ENCODE measurements around the gene RABGAP1L.
"Not testable (repeated sequence)": the region's sequence is repeated elsewhere in the genome, so short reads cannot be mapped to it uniquely, and the experiment has no call there.

RABGAP1L gene

GRCh38 chr1:174469687-174470086, 310.4 kb downstream of the RABGAP1L start:
- no peak for DNase-seq

GRCh38 chr1:174479281-174479680, 320.0 kb downstream of the RABGAP1L start:
- no peak for DNase-seq

- DNase-seq = no peak
Observed at GRCh38 chr1:174480324-174480723, 321.0 kb downstream of the RABGAP1L start.

DNA sequence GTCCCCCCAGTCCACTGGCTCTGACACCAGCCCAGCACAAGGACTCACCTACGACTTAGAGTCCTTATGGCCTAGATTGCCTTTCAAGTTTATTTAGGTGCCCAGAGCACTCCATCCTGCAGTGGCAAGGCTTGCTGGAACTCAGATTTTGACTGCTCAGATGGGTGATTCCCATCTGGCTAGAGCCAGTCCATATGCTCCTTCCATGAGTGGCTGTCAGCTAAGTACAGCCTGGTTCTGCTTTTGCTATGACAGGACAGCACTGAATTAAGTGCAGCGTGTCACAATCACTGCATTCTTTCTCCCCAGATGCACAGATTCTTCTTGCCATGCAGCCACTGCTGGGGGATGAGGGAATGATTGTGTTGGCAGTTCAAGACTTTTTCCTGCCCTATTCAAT, 332.3 kb downstream of the RABGAP1L start:
- no peak for DNase-seq

DNA sequence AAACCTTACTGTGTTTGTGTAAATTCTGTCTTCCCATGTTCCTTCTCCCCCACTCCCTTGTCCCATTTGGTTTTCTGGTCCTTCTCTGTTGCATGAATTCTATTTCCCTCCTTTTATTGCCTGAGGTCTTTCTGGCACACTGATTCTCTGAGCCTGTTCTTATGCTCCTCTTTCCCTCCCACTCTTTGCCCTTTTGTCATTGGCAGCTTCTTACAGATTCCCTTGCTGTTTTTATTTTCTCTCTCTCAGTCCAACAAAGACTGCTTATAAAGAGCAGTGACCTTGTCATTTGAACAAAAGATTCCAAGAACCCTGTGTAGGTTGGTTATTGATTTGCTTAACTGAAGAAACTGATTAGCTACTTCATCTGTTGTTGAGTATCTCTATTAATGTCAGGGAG, 338.2 kb downstream of the RABGAP1L start:
- no peak for DNase-seq

- not testable (repeated sequence) for DNase-seq
Observed at GRCh38 chr1:174516755-174517154, 357.4 kb downstream of the RABGAP1L start.

GRCh38 chr1:174519844-174520243, 360.5 kb downstream of the RABGAP1L start:
- no peak for DNase-seq

DNA sequence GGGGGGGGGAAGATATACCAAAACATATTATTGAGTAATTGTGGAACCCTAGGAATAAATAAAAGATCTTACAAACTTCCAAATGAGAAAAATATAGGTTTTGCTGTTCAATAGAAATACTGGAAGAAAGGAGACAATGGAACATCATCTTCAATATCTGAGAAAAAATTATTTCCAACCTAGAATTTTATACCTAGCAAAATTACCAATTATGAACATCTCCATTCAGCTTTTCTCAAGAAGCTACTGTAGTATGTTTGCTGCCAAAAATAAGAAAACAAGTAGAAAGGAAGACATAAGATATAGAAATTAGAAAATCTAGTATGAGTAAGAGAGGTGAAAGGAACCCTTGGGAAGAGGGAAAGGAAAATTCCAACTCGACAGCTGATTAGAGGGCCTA, 372.4 kb downstream of the RABGAP1L start:
- no peak for DNase-seq

GRCh38 chr1:174534789-174535188, 375.5 kb downstream of the RABGAP1L start:
- DNase-seq = no peak

GRCh38 chr1:174535207-174535606, 375.9 kb downstream of the RABGAP1L start:
- no peak for DNase-seq

DNA sequence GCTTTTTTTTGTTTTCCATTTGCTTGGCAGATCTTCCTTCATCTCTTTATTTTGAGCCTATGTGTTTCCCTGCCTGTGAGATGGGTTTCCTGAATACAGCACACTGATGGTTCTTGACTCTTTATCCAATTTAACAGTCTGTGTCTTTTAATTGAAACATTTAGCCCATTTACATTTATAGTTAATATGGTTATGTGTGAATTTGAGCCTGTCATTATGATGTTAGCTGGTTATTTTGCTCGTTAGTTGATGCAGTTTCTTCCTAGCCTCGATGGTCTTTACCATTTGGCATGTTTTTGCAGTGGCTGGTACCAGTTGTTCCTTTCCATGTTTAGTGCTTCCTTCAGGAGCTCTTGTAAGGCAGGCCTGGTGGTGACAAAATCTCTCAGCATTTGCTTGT, 384.1 kb downstream of the RABGAP1L start:
- DNase-seq = not testable (repeated sequence)

GRCh38 chr1:174550296-174550695, 391.0 kb downstream of the RABGAP1L start:
- no peak for DNase-seq

DNA sequence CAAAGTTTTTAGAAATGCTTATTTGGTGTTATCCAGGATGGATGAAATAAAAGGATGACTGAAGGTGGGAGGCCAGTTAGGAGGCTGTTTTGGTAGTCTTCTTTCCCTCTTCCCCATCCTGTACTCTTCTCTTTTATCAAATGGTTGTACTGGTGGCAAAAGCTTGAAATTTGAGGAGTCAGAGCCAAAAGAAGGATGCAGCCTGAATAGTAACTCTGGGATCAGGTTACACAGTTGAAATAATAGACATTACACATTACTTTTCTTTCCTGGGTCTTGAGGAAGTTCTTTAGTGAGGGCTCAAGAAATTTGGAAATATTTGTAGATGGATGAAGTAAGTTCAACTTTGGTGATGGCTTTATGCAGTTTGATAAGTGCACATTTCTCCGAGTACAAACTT, 397.1 kb downstream of the RABGAP1L start:
- no peak for DNase-seq

GRCh38 chr1:174568551-174568950, 409.2 kb downstream of the RABGAP1L start:
- no peak for DNase-seq

GRCh38 chr1:174569240-174569639, 409.9 kb downstream of the RABGAP1L start:
- DNase-seq = no peak

DNA sequence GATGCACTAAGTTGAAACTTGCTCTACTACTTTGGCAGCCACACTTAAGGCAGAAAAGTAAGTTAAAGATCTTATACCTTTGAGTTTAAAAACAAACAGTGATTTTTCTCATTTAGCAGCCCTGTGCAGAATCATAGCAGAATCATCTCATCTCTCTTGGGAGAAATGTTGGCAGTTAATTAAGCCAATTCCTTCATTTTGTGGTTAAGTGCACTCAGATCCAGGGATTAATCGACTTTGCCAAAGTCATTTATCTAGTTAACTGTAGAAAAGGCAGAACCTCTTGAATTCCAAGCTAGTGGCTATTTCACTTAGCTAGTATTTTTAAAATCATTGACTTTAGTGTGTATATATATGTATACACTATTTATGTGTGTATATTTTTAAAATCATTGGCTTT, 413.5 kb downstream of the RABGAP1L start:
- DNase-seq = no peak

- not testable (repeated sequence) for DNase-seq
Observed at GRCh38 chr1:174576120-174576519, 416.8 kb downstream of the RABGAP1L start.

DNA sequence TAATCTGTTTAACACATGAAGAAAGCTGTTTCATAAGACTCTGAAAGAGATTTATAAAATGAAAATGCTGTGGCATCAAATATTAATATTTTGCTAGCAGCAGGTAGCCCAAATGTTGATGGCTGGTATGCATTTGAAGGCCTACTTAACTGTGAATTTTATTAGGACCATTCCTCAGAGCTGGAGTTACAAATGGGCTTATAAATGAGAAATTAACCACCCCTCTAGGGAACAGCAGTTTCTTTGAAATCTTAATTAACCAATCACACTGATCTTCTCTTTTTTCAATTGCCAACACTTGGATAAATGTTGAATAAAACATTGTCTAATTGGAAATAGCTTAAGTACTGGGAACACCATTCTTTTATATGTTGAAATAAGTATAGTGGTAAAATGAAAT, 418.4 kb downstream of the RABGAP1L start:
- DNase-seq = no peak

- DNase-seq = no peak
Observed at GRCh38 chr1:174580801-174581200, 421.5 kb downstream of the RABGAP1L start.

GRCh38 chr1:174583316-174583715, 424.0 kb downstream of the RABGAP1L start:
- no peak for DNase-seq

DNA sequence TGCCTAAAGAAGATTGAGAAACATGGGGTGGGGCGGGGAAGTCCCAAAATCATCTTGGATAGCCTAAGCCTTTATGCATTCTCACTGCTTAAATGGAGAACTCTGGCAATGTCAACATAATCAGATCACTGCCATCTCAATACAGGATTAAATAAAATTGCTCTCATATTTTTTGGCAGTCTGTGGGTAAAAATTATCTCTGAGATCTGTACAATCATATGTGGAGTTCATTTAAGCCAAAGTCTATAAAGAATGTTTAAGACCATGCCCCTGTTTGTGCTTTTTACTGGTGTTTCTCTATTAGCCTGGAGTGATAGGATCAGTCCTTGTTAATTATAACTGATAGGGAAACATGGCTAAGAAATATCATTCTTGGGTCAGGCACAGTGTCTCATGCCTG, 424.8 kb downstream of the RABGAP1L start:
- DNase-seq = no peak

- DNase-seq = not testable (repeated sequence)
Observed at GRCh38 chr1:174588618-174589017, 429.3 kb downstream of the RABGAP1L start.

GRCh38 chr1:174605198-174605597, 445.9 kb downstream of the RABGAP1L start:
- no peak for DNase-seq

DNA sequence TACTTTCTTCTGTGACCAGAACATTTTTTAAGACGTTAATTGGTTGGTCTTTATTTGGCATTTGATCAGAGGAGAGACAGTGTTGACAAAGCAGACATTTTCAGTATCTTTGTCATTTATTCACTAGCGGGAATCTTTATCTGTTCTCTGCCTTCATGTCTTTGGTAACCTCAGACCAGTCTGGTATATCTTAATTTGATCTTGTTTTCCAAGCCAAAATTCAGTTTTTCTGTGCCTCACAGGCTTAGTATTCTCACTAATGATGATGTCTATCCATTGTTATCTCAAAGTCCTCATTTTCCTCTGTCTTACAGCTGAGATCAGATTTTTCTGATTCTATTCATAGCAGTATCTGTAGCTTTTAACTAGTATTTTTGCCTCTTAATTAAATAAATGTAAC, 447.2 kb downstream of the RABGAP1L start:
- no peak for DNase-seq

GRCh38 chr1:174617905-174618304, 458.6 kb downstream of the RABGAP1L start:
- DNase-seq = not testable (repeated sequence)
